ENCODE data around the gene MAL. TPM values are rescaled to one million over a fixed set of nuclear protein-coding genes. Genes with fewer than 3 reads are reported as not detected.

The MAL gene
- total RNA-seq, 1 donor from 2014 or later = not detected

DNA sequence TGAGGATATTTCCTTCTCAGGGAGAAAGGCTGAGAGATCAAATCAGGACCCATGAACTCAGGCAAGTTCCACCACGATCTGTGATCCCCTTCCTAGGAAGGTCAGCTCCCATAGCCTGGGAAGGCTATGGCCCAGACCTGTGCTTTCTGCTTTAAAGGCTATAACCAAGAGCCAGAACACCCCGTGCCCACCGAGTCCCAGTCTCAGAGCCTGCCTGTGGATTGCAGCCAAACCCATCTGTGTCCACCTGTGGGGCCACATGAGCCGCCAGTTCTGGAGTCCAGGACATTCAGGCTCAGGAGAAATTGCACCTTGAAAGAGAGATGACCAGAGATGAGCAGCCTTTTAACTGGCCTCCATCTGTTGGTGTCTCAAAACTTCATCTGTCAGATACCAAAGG is 46.9 kb downstream of the MAL start:
- H3K4me1 Mint-ChIP-seq (ENCODE audit: unreplicated experiment) = peaks cover 5% of the 10 kb centered on the region
- DNase-seq (ENCODE audit: extremely low spot score, unreplicated experiment) = no peak
- no peaks in the 10 kb centered on the region for H3K36me3 Mint-ChIP-seq (ENCODE audit: unreplicated experiment)
- H3K9me3 Mint-ChIP-seq (ENCODE audit: unreplicated experiment) = no peaks in the 10 kb centered on the region
- TF ChIP-seq, protein P1, sequence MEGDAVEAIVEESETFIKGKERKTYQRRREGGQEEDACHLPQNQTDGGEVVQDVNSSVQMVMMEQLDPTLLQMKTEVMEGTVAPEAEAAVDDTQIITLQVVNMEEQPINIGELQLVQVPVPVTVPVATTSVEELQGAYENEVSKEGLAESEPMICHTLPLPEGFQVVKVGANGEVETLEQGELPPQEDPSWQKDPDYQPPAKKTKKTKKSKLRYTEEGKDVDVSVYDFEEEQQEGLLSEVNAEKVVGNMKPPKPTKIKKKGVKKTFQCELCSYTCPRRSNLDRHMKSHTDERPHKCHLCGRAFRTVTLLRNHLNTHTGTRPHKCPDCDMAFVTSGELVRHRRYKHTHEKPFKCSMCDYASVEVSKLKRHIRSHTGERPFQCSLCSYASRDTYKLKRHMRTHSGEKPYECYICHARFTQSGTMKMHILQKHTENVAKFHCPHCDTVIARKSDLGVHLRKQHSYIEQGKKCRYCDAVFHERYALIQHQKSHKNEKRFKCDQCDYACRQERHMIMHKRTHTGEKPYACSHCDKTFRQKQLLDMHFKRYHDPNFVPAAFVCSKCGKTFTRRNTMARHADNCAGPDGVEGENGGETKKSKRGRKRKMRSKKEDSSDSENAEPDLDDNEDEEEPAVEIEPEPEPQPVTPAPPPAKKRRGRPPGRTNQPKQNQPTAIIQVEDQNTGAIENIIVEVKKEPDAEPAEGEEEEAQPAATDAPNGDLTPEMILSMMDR (IDR thresholded peaks at IDR 0.05) = no peak
- no peak overlapping the region for H3K27ac Mint-ChIP-seq (ENCODE audit: unreplicated experiment)
- peaks cover 23% of the 10 kb centered on the region for H3K27me3 Mint-ChIP-seq (ENCODE audit: unreplicated experiment)
- no peak overlapping the region for H3K4me3 Mint-ChIP-seq (ENCODE audit: unreplicated experiment)

DNA sequence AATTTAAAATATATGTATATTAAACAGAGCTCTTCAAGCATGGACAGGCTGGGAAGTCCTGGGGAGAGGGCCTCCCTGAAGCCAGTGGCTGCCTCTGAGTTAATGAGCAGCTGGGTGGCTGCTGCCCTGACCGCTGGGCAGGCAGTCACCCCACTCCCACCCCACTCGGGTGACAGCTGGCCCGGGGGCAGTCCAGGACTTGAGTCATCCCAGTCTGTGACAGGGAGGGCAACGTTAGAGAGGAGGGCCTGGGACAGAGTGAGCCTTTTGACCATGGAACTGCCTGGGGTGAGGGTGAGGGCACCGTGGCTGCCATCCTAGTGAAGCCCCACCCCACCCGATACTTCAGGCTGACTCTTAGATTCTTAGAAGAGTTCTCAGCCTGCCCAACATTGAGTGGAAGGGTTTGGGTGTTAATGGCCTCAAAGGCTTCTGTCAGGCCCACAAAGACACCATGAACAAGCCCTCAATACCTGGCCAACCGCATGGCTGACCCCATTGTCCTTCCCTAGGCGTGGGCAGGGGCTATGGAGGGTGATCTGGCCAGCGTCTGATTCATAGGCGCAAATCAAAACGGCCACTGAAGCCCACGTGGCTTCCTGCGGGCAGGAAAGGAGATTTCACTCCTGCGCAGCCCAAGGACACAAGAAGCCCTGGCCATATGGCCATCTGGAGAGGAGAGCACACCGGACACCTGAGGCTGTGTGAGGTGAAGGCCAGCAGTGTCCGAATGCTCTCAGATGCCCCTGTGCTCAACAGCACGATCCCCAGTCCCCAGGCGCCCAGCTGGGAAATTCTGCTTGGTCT is 48.6 kb downstream of the MAL start:
- Mint-ChIP-seq H3K4me1 (ENCODE audit: unreplicated experiment) (peaks cover 5% of the 10 kb centered on the region), H3K27me3 (ENCODE audit: unreplicated experiment) (peaks cover 33% of the 10 kb centered on the region)

DNA sequence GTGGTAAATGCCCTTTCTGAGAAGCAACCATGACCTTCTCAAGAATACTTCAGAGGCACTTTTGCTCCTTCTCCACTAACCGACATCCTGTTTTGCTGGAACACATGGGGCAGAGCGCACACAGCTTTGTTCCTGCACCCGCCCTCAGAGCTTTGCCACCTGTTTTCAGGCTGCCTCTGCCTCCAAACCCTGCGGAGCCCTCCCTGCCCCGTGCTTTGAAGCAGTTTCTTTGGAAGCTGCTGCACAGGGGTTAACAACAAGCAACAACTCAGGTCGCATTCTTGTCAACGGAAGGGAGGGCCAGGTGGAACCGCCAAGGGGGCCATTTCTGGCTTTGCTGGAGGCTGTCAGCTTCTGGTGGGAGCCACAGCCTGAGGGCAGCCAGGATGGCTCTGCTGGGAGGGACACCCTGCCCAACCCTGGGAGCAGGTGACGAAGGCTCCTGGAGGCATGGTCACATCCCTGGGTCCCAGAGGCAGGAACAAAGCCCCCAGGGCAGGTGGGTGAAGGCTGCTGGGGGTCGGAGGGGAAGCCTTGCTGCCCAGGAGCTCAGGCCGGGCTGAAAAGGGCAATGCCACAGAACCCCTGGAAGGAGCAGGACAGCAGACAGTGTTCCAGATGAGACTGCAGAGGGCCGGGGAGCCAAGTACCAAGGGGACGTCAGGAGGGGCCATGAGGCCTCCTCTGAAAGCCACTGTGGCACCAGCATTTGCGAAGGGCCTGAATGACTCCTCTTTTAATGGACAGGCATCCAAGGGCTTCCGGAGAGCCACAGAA is 49.3 kb downstream of the MAL start:
- TF ChIP-seq, protein P1 (IDR thresholded peaks at IDR 0.05) = no peak
- Mint-ChIP-seq H3K27me3 (ENCODE audit: unreplicated experiment) (peaks cover 35% of the 10 kb centered on the region), H3K9me3 (ENCODE audit: unreplicated experiment) (no peaks in the 10 kb centered on the region), H3K27ac (ENCODE audit: unreplicated experiment) (no peak overlapping the region), H3K36me3 (ENCODE audit: unreplicated experiment) (no peaks in the 10 kb centered on the region), H3K4me1 (ENCODE audit: unreplicated experiment) (peaks cover 5% of the 10 kb centered on the region), H3K4me3 (ENCODE audit: unreplicated experiment) (no peak overlapping the region)
- no peak for DNase-seq (ENCODE audit: extremely low spot score, unreplicated experiment)

More for the DNA sequence above, 48.6 kb downstream of the MAL start:
- DNase-seq (ENCODE audit: extremely low spot score, unreplicated experiment) = no peak
- no peak overlapping the region for H3K4me3 Mint-ChIP-seq (ENCODE audit: unreplicated experiment)
- no peaks in the 10 kb centered on the region for H3K9me3 Mint-ChIP-seq (ENCODE audit: unreplicated experiment)
- no peaks in the 10 kb centered on the region for H3K36me3 Mint-ChIP-seq (ENCODE audit: unreplicated experiment)
- TF ChIP-seq, protein P1 (IDR thresholded peaks at IDR 0.05) = no peak
- H3K27ac Mint-ChIP-seq (ENCODE audit: unreplicated experiment) = no peak overlapping the region

DNA sequence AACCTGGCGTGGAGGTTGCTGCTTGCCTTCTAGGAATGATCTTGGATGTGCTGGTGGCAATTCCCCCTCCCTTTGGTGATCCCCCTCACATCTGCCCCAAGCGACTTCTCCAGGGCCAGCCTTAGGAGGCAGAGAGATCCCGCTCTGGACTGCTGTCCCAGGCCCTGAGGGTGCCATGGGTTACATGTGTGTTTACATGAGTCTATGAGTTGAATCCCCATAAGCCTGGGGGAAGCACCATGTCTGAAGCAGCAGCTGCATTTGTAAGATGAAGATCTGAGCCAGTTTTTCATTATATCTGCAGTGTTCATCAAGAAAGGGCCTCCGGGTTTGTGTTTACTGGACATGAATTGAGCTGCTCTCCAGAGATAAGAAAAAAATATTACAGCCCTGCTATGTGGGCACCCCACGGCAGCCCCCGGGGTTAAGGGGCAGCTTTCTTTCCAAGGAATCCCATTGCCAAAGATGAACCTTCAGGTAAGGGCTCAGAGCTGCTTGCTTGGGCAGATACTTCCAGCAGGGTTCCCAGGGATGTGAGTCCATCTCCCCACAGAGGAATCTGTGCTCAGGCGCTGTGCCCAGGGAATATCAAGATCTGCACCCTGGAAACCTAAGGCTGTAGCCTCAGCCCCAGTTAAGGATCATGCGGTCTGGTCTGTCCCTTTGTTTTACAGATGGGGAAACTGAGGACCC is 50.1 kb downstream of the MAL start:
- no peaks in the 10 kb centered on the region for H3K9me3 Mint-ChIP-seq (ENCODE audit: unreplicated experiment)
- TF ChIP-seq, protein P1 (IDR thresholded peaks at IDR 0.05) = no peak
- H3K4me1 Mint-ChIP-seq (ENCODE audit: unreplicated experiment) = peaks cover 5% of the 10 kb centered on the region
- H3K27me3 Mint-ChIP-seq (ENCODE audit: unreplicated experiment) = peaks cover 35% of the 10 kb centered on the region
- H3K4me3 Mint-ChIP-seq (ENCODE audit: unreplicated experiment) = no peak overlapping the region
- no peak for DNase-seq (ENCODE audit: extremely low spot score, unreplicated experiment)
- no peak overlapping the region for H3K27ac Mint-ChIP-seq (ENCODE audit: unreplicated experiment)
- H3K36me3 Mint-ChIP-seq (ENCODE audit: unreplicated experiment) = no peaks in the 10 kb centered on the region

All from osteocyte (in vitro differentiated cells).